ENCODE measurements around the gene RPRD1B. TPM values are rescaled to one million over a fixed set of nuclear protein-coding genes. Genes with fewer than 3 reads are reported as not detected.

The RPRD1B gene
- total and polyA plus RNA-seq, 2 experiments from 2014 or later, result 31.0 to 43.5 TPM

- Histone ChIP-seq H3K36me3 (peaks cover 54% of the 10 kb centered on the region), H3K4me3 (no peak overlapping the region), H3K4me1 (ENCODE audit: low read depth) (no peaks in the 10 kb centered on the region), H3K27me3 (no peaks in the 10 kb centered on the region), H3K9me3 (ENCODE audit: low read depth) (no peaks in the 10 kb centered on the region), H3K27ac (no peak overlapping the region)
- no peak for TF ChIP-seq CTCF (IDR thresholded peaks at IDR 0.05; ENCODE audit: low read depth, low read length)
- no peak for DNase-seq (ENCODE audit: low read depth in 1 of 2, low spot score in 1 of 2)
Observed at GRCh38 chr20:38061109-38061508, 27.6 kb downstream of the RPRD1B start.

GRCh38 chr20:38062890-38063289 is 29.3 kb downstream of the RPRD1B start:
- H3K9me3 ChIP-seq (ENCODE audit: low read depth), result no peaks in the 10 kb centered on the region
- no peak for TF ChIP-seq CTCF (IDR thresholded peaks at IDR 0.05; ENCODE audit: low read depth, low read length)
- no peak overlapping the region for H3K27ac ChIP-seq
- DNase-seq (ENCODE audit: low read depth in 1 of 2, low spot score in 1 of 2), result no peak
- no peak overlapping the region for H3K4me3 ChIP-seq
- peaks cover 60% of the 10 kb centered on the region for H3K36me3 ChIP-seq
- peaks cover 7% of the 10 kb centered on the region for H3K4me1 ChIP-seq (ENCODE audit: low read depth)
- H3K27me3 ChIP-seq, result no peaks in the 10 kb centered on the region

GRCh38 chr20:38063911-38064530 is 30.5 kb downstream of the RPRD1B start:
- Histone ChIP-seq H3K27me3 (no peaks in the 10 kb centered on the region), H3K9me3 (ENCODE audit: low read depth) (no peaks in the 10 kb centered on the region), H3K27ac (no peak overlapping the region), H3K4me1 (ENCODE audit: low read depth) (peaks cover 7% of the 10 kb centered on the region), H3K4me3 (no peak overlapping the region), H3K36me3 (peaks cover 52% of the 10 kb centered on the region)
- TF ChIP-seq CTCF (IDR thresholded peaks at IDR 0.05; ENCODE audit: low read depth, low read length), result no peak
- no peak for DNase-seq (ENCODE audit: low read depth in 1 of 2, low spot score in 1 of 2)

- Histone ChIP-seq H3K36me3 (peaks cover 51% of the 10 kb centered on the region), H3K4me3 (no peak overlapping the region)
Observed at GRCh38 chr20:38065764-38066375, 32.3 kb downstream of the RPRD1B start.

GRCh38 chr20:38066969-38067716 is 33.6 kb downstream of the RPRD1B start:
- H3K27me3 ChIP-seq, result no peaks in the 10 kb centered on the region
- H3K36me3 ChIP-seq, result peaks cover 53% of the 10 kb centered on the region
- H3K4me3 ChIP-seq, result no peak overlapping the region
- peaks cover 7% of the 10 kb centered on the region for H3K4me1 ChIP-seq (ENCODE audit: low read depth)
- H3K27ac ChIP-seq, result peak overlapping the region; percentile 86
- TF ChIP-seq CTCF (IDR thresholded peaks at IDR 0.05; ENCODE audit: low read depth, low read length), result no peak
- H3K9me3 ChIP-seq (ENCODE audit: low read depth), result no peaks in the 10 kb centered on the region
- no peak for DNase-seq (ENCODE audit: low read depth in 1 of 2, low spot score in 1 of 2)

More at GRCh38 chr20:38065764-38066375, 32.3 kb downstream of the RPRD1B start:
- no peak for TF ChIP-seq CTCF (IDR thresholded peaks at IDR 0.05; ENCODE audit: low read depth, low read length)
- H3K27me3 ChIP-seq, result no peaks in the 10 kb centered on the region
- peak overlapping the region; percentile 86 for H3K27ac ChIP-seq
- no peak for DNase-seq (ENCODE audit: low read depth in 1 of 2, low spot score in 1 of 2)
- peaks cover 7% of the 10 kb centered on the region for H3K4me1 ChIP-seq (ENCODE audit: low read depth)
- H3K9me3 ChIP-seq (ENCODE audit: low read depth), result no peaks in the 10 kb centered on the region
